Heart right ventricle (tissue), 16 donors: ENCODE results near the gene SLCO2A1. TPM values are rescaled to one million over a fixed set of nuclear protein-coding genes. Genes with fewer than 3 reads are reported as not detected.

Experiments used
- ATAC-seq, 8 donors: fragments of 200-7000 bp; cut with Tn5 transposase; one replicate each; pipeline ENCODE4 v1.9.1; 2020; ENCODE audit warnings: mild to moderate bottlenecking in 8 of 8, moderate library complexity in 8 of 8, moderate number of reproducible peaks in 1 of 8
- DNase-seq, 2 donors: peaks; one replicate each; pipeline ENCODE4 v3.0.0-alpha.2; 2020
- H3K27ac ChIP-seq, 10 donors: fragments of 200-600 bp; sonication (generic) in 2 of 10; one replicate each; pipeline versions ENCODE4 v1.5.0 to v1.8.0; 2020 to 2022; ENCODE audit warnings: mild to moderate bottlenecking in 3 of 10
- H3K27me3 ChIP-seq, 7 donors: fragments of 200-600 bp; one replicate each; pipeline ENCODE4 v1.8.0; 2021 to 2022; ENCODE audit warnings: mild to moderate bottlenecking in 2 of 7
- H3K36me3 ChIP-seq, 9 donors: fragments of 200-600 bp; sonication (generic) in 1 of 9; one replicate each; pipeline versions ENCODE4 v1.5.0 to v1.8.0; 2020 to 2022; ENCODE audit warnings: mild to moderate bottlenecking in 2 of 9
- H3K4me1 ChIP-seq, 9 donors: fragments of 200-600 bp; sonication (generic) in 1 of 9; one replicate each; pipeline versions ENCODE4 v1.5.0 to v1.8.0; 2020 to 2022; ENCODE audit warnings: mild to moderate bottlenecking in 4 of 9
- H3K4me3 ChIP-seq, 10 donors: fragments of 200-600 bp; sonication (generic) in 2 of 10; one replicate each; pipeline versions ENCODE4 v1.5.0 to v1.8.0; 2020 to 2022; ENCODE audit warnings: mild to moderate bottlenecking in 7 of 10, moderate library complexity in 2 of 10
- H3K9me3 ChIP-seq, 11 donors: fragments of 200-600 bp in 10 of 11; sonication (generic) in 2 of 11; one replicate each; pipeline versions ENCODE4 v1.5.0 to v1.8.0; 2013 to 2022; ENCODE audit warnings: mild to moderate bottlenecking in 2 of 11, control low read depth in 1 of 11, moderate library complexity in 1 of 11
- CTCF ChIP-seq, 9 donors: fragments of 200-600 bp; sonication (generic) in 2 of 9; IDR thresholded peaks; one replicate each; pipeline versions ENCODE4 v1.5.0 to v1.8.0; 2021 to 2022; ENCODE audit warnings: antibody characterized with exemption in 9 of 9, mild to moderate bottlenecking in 5 of 9, moderate library complexity in 1 of 9
- WGBS, 2 donors: extraction: QIAGEN DNeasy Blood & Tissue Kit; methylation state at CpG; one replicate each; pipeline ENCODE4 v1.1.7; 2013; ENCODE audit warnings: inconsistent platforms in 1 of 2; 5-methylcytosine and 5-hydroxymethylcytosine counted together
- intact Hi-C, 10 donors: fragments of 100-400 bp; cut with DNase I; formaldehyde crosslinking; loops; one replicate each; pipeline versions ENCODE4 v1.11.1 to v1.14.2; 2022
- polyA plus RNA-seq, 2 donors: library from polyadenylated mRNA; stranded (reverse); fragments of 200-250 nt; gene quantifications; one replicate each; pipeline ENCODE4 v1.2.3, GENCODE V29; 2013
- total RNA-seq, 10 donors: library from RNA; stranded (reverse); fragmentation: NEBNext Ultra II Directional in 3 of 10; extraction: Animal tissue kit (Norgen Biotek cat#: 25700) in 3 of 10; gene quantifications; one replicate each; pipeline versions ENCODE4 v1.2.1 to v1.2.4, GENCODE V29; 2021 to 2023
- donor health status: Arrhythmogenic right ventricular cardiomyopathy.
- donor health status: ischemic (EF 13 %, LVEDD 7.1; RV severe dilation, severe dysfunction).
- donor health status: healthy with polysubstance abuse.
- donor health status: DM: no; HTN: yes; CAD: no.
- donor health status: DM: no; HTN: no; CAD: no.
- donor health status: ischemic (EF 25% LVEDD 6.9; RV normal size, moderate dysfunction).
- donor health status: ischemic (EF 25% LVEDD 5.7; RV mildly dilated, moderate dysfunction).
- donor health status: healthy.
- donor health status: DM: yes; HTN: yes; CAD: no.
- donor health status: Ischemic cardiomyopathy.
- donor health status: ischemic (EF 35%, LVEDD 5.7; RV mildly dilated, moderate dysfunction).
- donor health status: nonischemic (EF 11% LVEDD 7.7; RV severe dilation, severe dysfunction).
- donor health status: DM: yes; HTN: yes; CAD: no.
- donor health status: PGD.
- donor health status: ischemic (EF 29% LVEDD 5.4; RV normal size, mild dysfunction).
- donor health status: nonischemic (EF 23%, LVEDD 6.1; RV moderate dilation, normal function).

SLCO2A1 gene
- total and polyA plus RNA-seq, 12 donors: 3.6 to 30.4 (median 10.0) TPM

- Histone ChIP-seq H3K4me3 (no peak overlapping the region), H3K27me3 (peaks cover 0 to 16% (median 0%) of the 10 kb centered on the region in 7 donors), H3K36me3 (no peaks in the 10 kb centered on the region), H3K27ac (no peak overlapping the region), H3K9me3 (no peaks in the 10 kb centered on the region), H3K4me1 (no peaks in the 10 kb centered on the region)
- DNase-seq (no peak), ATAC-seq (no peak)
- intact Hi-C loops: loop anchor here in 3 of 10 donors (2.0 to 5.0 kb wide), 2 partner anchors 83 to 85 kb away; no protein-coding TSS in a partner anchor
- WGBS, 2 donors: 86 to 88% methylated on average over 5 of the region's 5 CpGs
- no peak for TF ChIP-seq CTCF (IDR thresholded peaks at IDR 0.05)
Measured at GRCh38 chr3:133901847-133902246, 127.9 kb downstream of the SLCO2A1 start.

- TF ChIP-seq CTCF (IDR thresholded peaks at IDR 0.05): peak; percentile 14 to 58 (median 53)
- no peak overlapping the region for H3K27ac ChIP-seq
- WGBS, 2 donors: 83 to 95% methylated on average over 1 of the region's 1 CpG
- no peaks in the 10 kb centered on the region for H3K9me3 ChIP-seq
- H3K27me3 ChIP-seq: peaks cover 0 to 24% (median 0%) of the 10 kb centered on the region in 7 donors
- peak in 3 of 8 donors; percentile 43 to 65 (median 60) for ATAC-seq
- DNase-seq: no peak
- H3K4me3 ChIP-seq: no peak overlapping the region
- intact Hi-C loops: loop anchor here in 3 of 10 donors (2.0 to 5.0 kb wide), 2 partner anchors 82 to 84 kb away; no protein-coding TSS in a partner anchor
- no peaks in the 10 kb centered on the region for H3K36me3 ChIP-seq
- peaks cover 0 to 6% (median 4%) of the 10 kb centered on the region in 9 donors for H3K4me1 ChIP-seq
Measured at GRCh38 chr3:133901083-133901482, 128.6 kb downstream of the SLCO2A1 start.

GRCh38 chr3:133899311-133899710, 130.4 kb downstream of the SLCO2A1 start:
- DNase-seq (no peak), ATAC-seq (no peak)
- no peak overlapping the region for H3K4me3 ChIP-seq
- H3K9me3 ChIP-seq: no peaks in the 10 kb centered on the region
- no peak overlapping the region for H3K27ac ChIP-seq
- H3K4me1 ChIP-seq: peaks cover 5 to 19% (median 14%) of the 10 kb centered on the region in 9 donors
- H3K27me3 ChIP-seq: peaks cover 0 to 35% (median 7%) of the 10 kb centered on the region in 7 donors
- TF ChIP-seq CTCF (IDR thresholded peaks at IDR 0.05): no peak
- intact Hi-C loops: loop anchor here in 5 of 10 donors (5.0 to 10.0 kb wide), 3 partner anchors 72 to 235 kb away; partner anchors contain the start of gene TOPBP1 (in 1 of the 5)
- H3K36me3 ChIP-seq: no peaks in the 10 kb centered on the region

GRCh38 chr3:133897547-133897946, 132.2 kb downstream of the SLCO2A1 start:
- Histone ChIP-seq H3K36me3 (no peaks in the 10 kb centered on the region), H3K4me1 (peaks cover 14 to 34% (median 23%) of the 10 kb centered on the region in 9 donors), H3K27ac (no peak overlapping the region), H3K9me3 (no peaks in the 10 kb centered on the region), H3K27me3 (peaks cover 0 to 52% (median 8%) of the 10 kb centered on the region in 7 donors), H3K4me3 (no peak overlapping the region)
- ATAC-seq (no peak), DNase-seq (no peak)
- WGBS, 2 donors: 66 to 78% methylated on average over 7 of the region's 7 CpGs
- TF ChIP-seq CTCF (IDR thresholded peaks at IDR 0.05): no peak
- intact Hi-C loops: loop anchor here in 6 of 10 donors (2.0 to 10.0 kb wide), 4 partner anchors 70 to 233 kb away; partner anchors contain the start of gene TOPBP1 (in 1 of the 6)
